Astrocyte (in vitro differentiated cells and primary cell): ENCODE data around the gene LPO. TPM values are rescaled to one million over a fixed set of nuclear protein-coding genes. Genes with fewer than 3 reads are reported as not detected.

Experiments used
- DNase-seq: peaks from one replicate; pipeline ENCODE4 v3.0.0-alpha.2; 2010; ENCODE audit warnings: low read depth
- FAIRE-seq: peaks from 2 replicates; lab custom pipeline; 2011; peaks lifted over from hg19 to GRCh38; lab: Jason Lieb, UNC
- H2AFZ ChIP-seq: 2 replicates; pipeline ENCODE4 v1.6.0; 2012; ENCODE audit warnings: low read depth, low read length, inconsistent platforms
- H3K27ac ChIP-seq: 2 replicates; pipeline ENCODE4 v1.5.1; 2011; ENCODE audit warnings: low read depth, low read length, inconsistent platforms
- H3K27me3 ChIP-seq: 2 replicates; pipeline ENCODE4 v1.6.0; 2011; ENCODE audit warnings: low read length, inconsistent platforms; ENCODE audit not compliant: insufficient read depth
- H3K36me3 ChIP-seq: 2 replicates; pipeline ENCODE4 v1.5.1; 2011; ENCODE audit warnings: low read length, inconsistent platforms; ENCODE audit not compliant: insufficient read depth
- H3K4me1 ChIP-seq: 2 replicates; pipeline ENCODE4 v1.5.1; 2011; ENCODE audit warnings: low read length, inconsistent platforms; ENCODE audit not compliant: insufficient read depth
- H3K4me2 ChIP-seq: 2 replicates; pipeline ENCODE4 v1.6.0; 2012; ENCODE audit warnings: low read length, inconsistent platforms
- H3K4me3 ChIP-seq: 2 replicates; pipeline ENCODE4 v1.5.1; 2011; ENCODE audit warnings: low read depth, mild to moderate bottlenecking, low read length, inconsistent platforms; ENCODE audit not compliant: insufficient read depth
- H3K79me2 ChIP-seq: 2 replicates; pipeline ENCODE4 v1.6.0; 2012; ENCODE audit warnings: mild to moderate bottlenecking, low read length, inconsistent platforms; ENCODE audit not compliant: insufficient read depth
- H3K9ac ChIP-seq: 2 replicates; pipeline ENCODE4 v1.6.0; 2012; ENCODE audit warnings: mild to moderate bottlenecking, low read length, inconsistent platforms
- H3K9me3 ChIP-seq: 2 replicates; pipeline ENCODE4 v1.5.1; 2012; ENCODE audit warnings: low read depth, mild to moderate bottlenecking, low read length, inconsistent platforms; ENCODE audit not compliant: insufficient read depth
- H4K20me1 ChIP-seq: 2 replicates; pipeline ENCODE4 v1.6.0; 2012; ENCODE audit warnings: low read length, inconsistent platforms; ENCODE audit not compliant: insufficient read depth
- H3K27ac Mint-ChIP-seq: one replicate; pipeline ENCODE4 v1.8.0; 2021; ENCODE audit warnings: mild to moderate bottlenecking, mixed read lengths; ENCODE audit not compliant: unreplicated experiment
- H3K27me3 Mint-ChIP-seq: one replicate; pipeline ENCODE4 v1.8.0; 2021; ENCODE audit warnings: low read depth, mixed read lengths; ENCODE audit not compliant: unreplicated experiment
- H3K36me3 Mint-ChIP-seq: one replicate; pipeline ENCODE4 v1.8.0; 2021; ENCODE audit warnings: low read depth, mixed read lengths; ENCODE audit not compliant: unreplicated experiment
- H3K4me1 Mint-ChIP-seq: one replicate; pipeline ENCODE4 v1.8.0; 2021; ENCODE audit warnings: low read depth, mixed read lengths; ENCODE audit not compliant: unreplicated experiment
- H3K4me3 Mint-ChIP-seq: one replicate; pipeline ENCODE4 v1.8.0; 2021; ENCODE audit warnings: mild to moderate bottlenecking, moderate library complexity, mixed read lengths; ENCODE audit not compliant: unreplicated experiment
- H3K9me3 Mint-ChIP-seq: one replicate; pipeline ENCODE4 v1.8.0; 2021; ENCODE audit warnings: mild to moderate bottlenecking, mixed read lengths; ENCODE audit not compliant: unreplicated experiment
- CTCF ChIP-seq: IDR thresholded peaks from 2 replicates; pipeline ENCODE4 v1.5.1; 2011; ENCODE audit warnings: low read depth, mild to moderate bottlenecking, inconsistent platforms, low read length, moderate library complexity; ENCODE audit not compliant: insufficient read depth
- EZH2 ChIP-seq: IDR thresholded peaks from 2 replicates; pipeline ENCODE4 v1.6.1; 2012; ENCODE audit warnings: mild to moderate bottlenecking, low read length, inconsistent platforms; ENCODE audit not compliant: insufficient read depth
- total RNA-seq: library from RNA; stranded (reverse); gene quantifications from 2 replicates; pipeline ENCODE4 v1.2.1, GENCODE V29; 2021

Gene LPO
- total RNA-seq, 1 donor from 2014 or later, result not detected

GRCh38 chr17:58232707-58233156 lies 5.7 kb upstream of the LPO start:
- H3K27ac ChIP-seq, result peak overlapping the region; percentile 53
- H3K9me3 ChIP-seq, result no peaks in the 10 kb centered on the region
- H3K4me1 Mint-ChIP-seq, result peaks cover 20% of the 10 kb centered on the region
- no peak for FAIRE-seq
- no peaks in the 10 kb centered on the region for H3K79me2 ChIP-seq
- H3K27me3 ChIP-seq, result peaks cover 10% of the 10 kb centered on the region
- peak overlapping the region; percentile 58 for H2AFZ ChIP-seq
- no peak overlapping the region for H3K4me3 Mint-ChIP-seq
- H3K27ac Mint-ChIP-seq, result peak overlapping the region; percentile 75
- H3K4me1 ChIP-seq, result peaks cover 11% of the 10 kb centered on the region
- peak overlapping the region; percentile 49 for H3K4me2 ChIP-seq
- TF ChIP-seq EZH2 (no peak), CTCF (no peak)
- peak; percentile 90 for DNase-seq
- H3K36me3 Mint-ChIP-seq, result no peaks in the 10 kb centered on the region
- H3K4me3 ChIP-seq, result no peak overlapping the region
- no peaks in the 10 kb centered on the region for H3K9me3 Mint-ChIP-seq
- H3K36me3 ChIP-seq, result no peaks in the 10 kb centered on the region
- H3K9ac ChIP-seq, result peak overlapping the region; percentile 38
- no peaks in the 10 kb centered on the region for H4K20me1 ChIP-seq
- peaks cover 16% of the 10 kb centered on the region for H3K27me3 Mint-ChIP-seq

- Histone ChIP-seq H3K9ac (no peak overlapping the region), H3K79me2 (no peaks in the 10 kb centered on the region), H4K20me1 (no peaks in the 10 kb centered on the region), H2AFZ (no peak overlapping the region), H3K4me1 (peaks cover 11% of the 10 kb centered on the region), H3K4me3 (no peak overlapping the region), H3K4me2 (no peak overlapping the region), H3K27ac (no peak overlapping the region), H3K9me3 (no peaks in the 10 kb centered on the region), H3K27me3 (peaks cover 18% of the 10 kb centered on the region), H3K36me3 (no peaks in the 10 kb centered on the region)
- no peaks in the 10 kb centered on the region for H3K9me3 Mint-ChIP-seq
- H3K27ac Mint-ChIP-seq, result no peak overlapping the region
- no peak for FAIRE-seq
- H3K36me3 Mint-ChIP-seq, result no peaks in the 10 kb centered on the region
- peaks cover 20% of the 10 kb centered on the region for H3K27me3 Mint-ChIP-seq
- no peak overlapping the region for H3K4me3 Mint-ChIP-seq
- no peak for DNase-seq
- H3K4me1 Mint-ChIP-seq, result peaks cover 20% of the 10 kb centered on the region
- no peak for TF ChIP-seq CTCF
- no peak for TF ChIP-seq EZH2
These were observed 4.8 kb upstream of the LPO start for GRCh38 chr17:58233543-58233942.

GRCh38 chr17:58234512-58234911 lies 3.9 kb upstream of the LPO start:
- no peak overlapping the region for H3K27ac Mint-ChIP-seq
- no peak overlapping the region for H3K9ac ChIP-seq
- H4K20me1 ChIP-seq, result no peaks in the 10 kb centered on the region
- H3K79me2 ChIP-seq, result no peaks in the 10 kb centered on the region
- no peaks in the 10 kb centered on the region for H3K9me3 ChIP-seq
- H3K36me3 ChIP-seq, result no peaks in the 10 kb centered on the region
- no peak overlapping the region for H3K4me2 ChIP-seq
- H3K4me3 ChIP-seq, result no peak overlapping the region
- no peak for FAIRE-seq
- H3K4me1 Mint-ChIP-seq, result peaks cover 20% of the 10 kb centered on the region
- no peak for TF ChIP-seq EZH2
- no peak for TF ChIP-seq CTCF
- no peak overlapping the region for H3K4me3 Mint-ChIP-seq
- H3K27me3 ChIP-seq, result peaks cover 28% of the 10 kb centered on the region
- no peaks in the 10 kb centered on the region for H3K9me3 Mint-ChIP-seq
- H3K36me3 Mint-ChIP-seq, result no peaks in the 10 kb centered on the region
- no peak overlapping the region for H2AFZ ChIP-seq
- H3K4me1 ChIP-seq, result peaks cover 11% of the 10 kb centered on the region
- no peak overlapping the region for H3K27ac ChIP-seq
- H3K27me3 Mint-ChIP-seq, result peaks cover 29% of the 10 kb centered on the region
- DNase-seq, result no peak
